Smooth muscle cell (in vitro differentiated cells): ENCODE results near the gene TNFAIP8L3. TPM values are rescaled to one million over a fixed set of nuclear protein-coding genes. Genes with fewer than 3 reads are reported as not detected.

ENCODE experiments used
- DNase-seq: peaks from one replicate; lab custom pipeline; 2025; ENCODE audit not compliant: unreplicated experiment; lab: John Stamatoyannopoulos, UW
- H2AFZ ChIP-seq: fragments of 200-600 bp; sonication (generic); 2 replicates; pipeline ENCODE4 v1.6.0; 2016; ENCODE audit warnings: antibody characterized with exemption, low read depth, mild to moderate bottlenecking
- H3F3A ChIP-seq: fragments of 200-600 bp; sonication (generic); 2 replicates; pipeline ENCODE4 v1.6.0; 2017; ENCODE audit warnings: antibody characterized with exemption, low read depth
- H3K27ac ChIP-seq: fragments of 200-600 bp; sonication (generic); 2 replicates; pipeline ENCODE4 v1.5.1; 2016; ENCODE audit warnings: low read depth, mild to moderate bottlenecking
- H3K27me3 ChIP-seq: fragments of 200-600 bp; sonication (generic); 2 replicates; pipeline ENCODE4 v1.6.1; 2016; ENCODE audit warnings: low read depth, mild to moderate bottlenecking
- H3K36me3 ChIP-seq: fragments of 200-600 bp; sonication (generic); 2 replicates; pipeline ENCODE4 v1.5.1; 2016; ENCODE audit warnings: low read depth
- H3K4me1 ChIP-seq: fragments of 200-600 bp; sonication (generic); 2 replicates; pipeline ENCODE4 v1.5.1; 2016; ENCODE audit warnings: low read depth
- H3K4me2 ChIP-seq: fragments of 200-600 bp; sonication (generic); 2 replicates; pipeline ENCODE4 v1.6.0; 2016; ENCODE audit warnings: mild to moderate bottlenecking
- H3K4me3 ChIP-seq: fragments of 200-600 bp; sonication (generic); 2 replicates; pipeline ENCODE4 v1.5.1; 2016; ENCODE audit warnings: mild to moderate bottlenecking
- H3K79me2 ChIP-seq: fragments of 200-600 bp; sonication (generic); 2 replicates; pipeline ENCODE4 v1.6.0; 2016; ENCODE audit warnings: low read depth, mild to moderate bottlenecking
- H3K9ac ChIP-seq: fragments of 200-600 bp; sonication (generic); 2 replicates; pipeline ENCODE4 v1.6.0; 2016; ENCODE audit warnings: low read depth
- H3K9me3 ChIP-seq: fragments of 200-600 bp; sonication (generic); replicated peaks from 2 replicates; pipeline ENCODE4 v1.5.1; 2016; ENCODE audit warnings: low read depth
- H4K20me1 ChIP-seq: fragments of 200-600 bp; sonication (generic); 2 replicates; pipeline ENCODE4 v1.6.0; 2016; ENCODE audit warnings: low read depth
- WGBS: methylation state at CpG from one replicate; pipeline ENCODE4 v1.1.7; 2016; ENCODE audit warnings: low lambda C conversion rate; 5-methylcytosine and 5-hydroxymethylcytosine counted together
- polyA plus RNA-seq: library from polyadenylated mRNA; unstranded; fragments of >200 nt; fragmentation: Nextera tagmentation; extraction: Ambion mirVana; gene quantifications from 2 replicates; pipeline ENCODE4 v1.2.1, GENCODE V29; 2016
- total RNA-seq: library from RNA; depleted of rRNA; stranded (reverse); fragments of >200 nt; gene quantifications from 2 replicates; pipeline ENCODE4 v1.2.3, GENCODE V29; 2014
- TF ChIP-seq, protein P1 (sequence below): fragments of 200-600 bp; sonication (generic); IDR thresholded peaks from 2 replicates; pipeline ENCODE4 v1.5.1; 2017; ENCODE audit warnings: borderline replicate concordance, mild to moderate bottlenecking, antibody characterized with exemption; ENCODE audit not compliant: insufficient read depth, poor library complexity, severe bottlenecking

TNFAIP8L3 gene
- total and polyA plus RNA-seq, 2 experiments from 2014 or later = not detected

- Histone ChIP-seq H3K9ac (no peak overlapping the region), H3K9me3 (no peaks in the 10 kb centered on the region), H3K79me2 (no peaks in the 10 kb centered on the region), H3F3A (no peaks in the 10 kb centered on the region), H2AFZ (no peak overlapping the region), H3K27me3 (peaks cover 10% of the 10 kb centered on the region), H3K4me3 (no peak overlapping the region), H3K27ac (no peak overlapping the region), H3K36me3 (no peaks in the 10 kb centered on the region), H4K20me1 (no peaks in the 10 kb centered on the region), H3K4me1 (no peaks in the 10 kb centered on the region), H3K4me2 (no peak overlapping the region)
- no peak for DNase-seq
- WGBS = 72% methylated on average over 1 of the region's 1 CpG
- TF ChIP-seq, protein P1, sequence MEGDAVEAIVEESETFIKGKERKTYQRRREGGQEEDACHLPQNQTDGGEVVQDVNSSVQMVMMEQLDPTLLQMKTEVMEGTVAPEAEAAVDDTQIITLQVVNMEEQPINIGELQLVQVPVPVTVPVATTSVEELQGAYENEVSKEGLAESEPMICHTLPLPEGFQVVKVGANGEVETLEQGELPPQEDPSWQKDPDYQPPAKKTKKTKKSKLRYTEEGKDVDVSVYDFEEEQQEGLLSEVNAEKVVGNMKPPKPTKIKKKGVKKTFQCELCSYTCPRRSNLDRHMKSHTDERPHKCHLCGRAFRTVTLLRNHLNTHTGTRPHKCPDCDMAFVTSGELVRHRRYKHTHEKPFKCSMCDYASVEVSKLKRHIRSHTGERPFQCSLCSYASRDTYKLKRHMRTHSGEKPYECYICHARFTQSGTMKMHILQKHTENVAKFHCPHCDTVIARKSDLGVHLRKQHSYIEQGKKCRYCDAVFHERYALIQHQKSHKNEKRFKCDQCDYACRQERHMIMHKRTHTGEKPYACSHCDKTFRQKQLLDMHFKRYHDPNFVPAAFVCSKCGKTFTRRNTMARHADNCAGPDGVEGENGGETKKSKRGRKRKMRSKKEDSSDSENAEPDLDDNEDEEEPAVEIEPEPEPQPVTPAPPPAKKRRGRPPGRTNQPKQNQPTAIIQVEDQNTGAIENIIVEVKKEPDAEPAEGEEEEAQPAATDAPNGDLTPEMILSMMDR = no peak
Measured at GRCh38 chr15:51085764-51086163, 8.9 kb downstream of the TNFAIP8L3 start.

DNA sequence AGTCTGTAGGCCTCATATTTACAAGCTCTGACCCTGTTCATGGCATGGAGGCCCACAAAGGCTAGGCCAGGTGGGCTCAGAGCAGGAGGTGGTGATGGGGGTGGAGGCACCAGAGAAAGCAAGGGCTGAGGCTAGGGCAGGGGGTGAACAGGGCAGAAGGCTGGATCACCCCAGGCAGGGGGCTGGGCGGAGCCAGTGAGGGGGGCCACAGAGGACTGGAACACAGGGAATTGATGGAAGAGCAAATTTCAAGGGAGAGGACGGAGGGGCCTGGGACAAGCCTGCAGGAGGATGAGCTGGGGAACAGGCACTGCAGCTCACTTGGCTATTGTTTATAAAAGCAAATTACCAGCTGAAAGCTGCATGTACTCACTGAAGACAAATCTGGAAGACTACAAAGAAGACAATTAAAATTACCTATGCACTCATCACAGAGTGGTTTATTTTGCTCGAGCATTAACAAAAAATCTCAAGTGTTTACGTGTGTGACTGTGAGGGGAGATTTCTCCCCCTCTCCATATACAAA lies 11.0 kb downstream of the TNFAIP8L3 start:
- Histone ChIP-seq H3K9ac (no peak overlapping the region), H3F3A (no peaks in the 10 kb centered on the region), H3K27ac (no peak overlapping the region), H3K27me3 (no peaks in the 10 kb centered on the region), H3K79me2 (no peaks in the 10 kb centered on the region), H3K9me3 (no peaks in the 10 kb centered on the region), H3K4me1 (no peaks in the 10 kb centered on the region), H3K4me3 (no peak overlapping the region), H3K4me2 (no peak overlapping the region), H4K20me1 (no peaks in the 10 kb centered on the region), H3K36me3 (no peaks in the 10 kb centered on the region), H2AFZ (no peak overlapping the region)
- TF ChIP-seq, protein P1 = no peak
- WGBS = 87% methylated on average over 4 of the region's 4 CpGs
- no peak for DNase-seq

GRCh38 chr15:51082246-51082645 lies 12.5 kb downstream of the TNFAIP8L3 start:
- no peaks in the 10 kb centered on the region for H3K27me3 ChIP-seq
- no peak overlapping the region for H3K9ac ChIP-seq
- no peak overlapping the region for H3K4me2 ChIP-seq
- no peaks in the 10 kb centered on the region for H3K36me3 ChIP-seq
- no peak for DNase-seq
- H3K79me2 ChIP-seq = no peaks in the 10 kb centered on the region
- TF ChIP-seq, protein P1 = no peak
- no peak overlapping the region for H3K27ac ChIP-seq
- no peaks in the 10 kb centered on the region for H3F3A ChIP-seq
- no peak overlapping the region for H2AFZ ChIP-seq
- no peaks in the 10 kb centered on the region for H4K20me1 ChIP-seq
- no peaks in the 10 kb centered on the region for H3K9me3 ChIP-seq
- 96% methylated on average over 1 of the region's 1 CpG for WGBS
- no peaks in the 10 kb centered on the region for H3K4me1 ChIP-seq
- no peak overlapping the region for H3K4me3 ChIP-seq

GRCh38 chr15:51080286-51080685 lies 14.4 kb downstream of the TNFAIP8L3 start:
- 87% methylated on average over 5 of the region's 5 CpGs for WGBS
- Histone ChIP-seq H3K4me2 (no peak overlapping the region), H3K9me3 (no peaks in the 10 kb centered on the region)

More at GRCh38 chr15:51080286-51080685, 14.4 kb downstream of the TNFAIP8L3 start:
- Histone ChIP-seq H3K9ac (no peak overlapping the region), H3K4me3 (no peak overlapping the region), H3F3A (no peaks in the 10 kb centered on the region), H2AFZ (no peak overlapping the region), H3K27ac (no peak overlapping the region), H3K36me3 (no peaks in the 10 kb centered on the region), H3K79me2 (no peaks in the 10 kb centered on the region), H4K20me1 (no peaks in the 10 kb centered on the region), H3K4me1 (no peaks in the 10 kb centered on the region), H3K27me3 (no peaks in the 10 kb centered on the region)
- DNase-seq = no peak
- TF ChIP-seq, protein P1 = no peak
